Brain microvascular endothelial cell (primary cell): ENCODE measurements around the gene DISC1.
"Not testable (repeated sequence)": the region's sequence is repeated elsewhere in the genome, so short reads cannot be mapped to it uniquely, and the experiment has no call there.

Experiments used
- DNase-seq: peaks from one replicate; pipeline ENCODE4 v3.0.0-alpha.2; 2020
- H3K27ac ChIP-seq: fragments of 250-450 bp; sonication (Bioruptor Pico); 2 replicates; pipeline ENCODE4 v1.5.1; 2020; ENCODE audit warnings: mild to moderate bottlenecking, moderate library complexity
- H3K27me3 ChIP-seq: fragments of 250-450 bp; sonication (Bioruptor Pico); replicated peaks from 2 replicates; pipeline ENCODE4 v1.5.1; 2020; ENCODE audit warnings: mild to moderate bottlenecking
- H3K36me3 ChIP-seq: fragments of 250-450 bp; sonication (Bioruptor Pico); replicated peaks from 2 replicates; pipeline ENCODE4 v1.5.1; 2020; ENCODE audit warnings: mild to moderate bottlenecking
- H3K4me3 ChIP-seq: 2 replicates; pipeline ENCODE4 v1.5.1; 2011; ENCODE audit warnings: low read depth, mild to moderate bottlenecking, control low read depth, low read length, moderate library complexity
- in situ Hi-C: cut with HindIII; loops from 2 replicates; pipeline ENCODE4 v1.10.0; 2017; ENCODE audit warnings: low sequenced_read_pairs, low pct_ligation_motif_present
- TF ChIP-seq, protein P1 (sequence below): IDR thresholded peaks from 2 replicates; pipeline ENCODE4 v1.5.1; 2011; ENCODE audit warnings: low read depth, mild to moderate bottlenecking, moderate library complexity, low read length, control low read depth, inconsistent platforms; ENCODE audit errors: missing control alignments

DISC1 gene

DNA sequence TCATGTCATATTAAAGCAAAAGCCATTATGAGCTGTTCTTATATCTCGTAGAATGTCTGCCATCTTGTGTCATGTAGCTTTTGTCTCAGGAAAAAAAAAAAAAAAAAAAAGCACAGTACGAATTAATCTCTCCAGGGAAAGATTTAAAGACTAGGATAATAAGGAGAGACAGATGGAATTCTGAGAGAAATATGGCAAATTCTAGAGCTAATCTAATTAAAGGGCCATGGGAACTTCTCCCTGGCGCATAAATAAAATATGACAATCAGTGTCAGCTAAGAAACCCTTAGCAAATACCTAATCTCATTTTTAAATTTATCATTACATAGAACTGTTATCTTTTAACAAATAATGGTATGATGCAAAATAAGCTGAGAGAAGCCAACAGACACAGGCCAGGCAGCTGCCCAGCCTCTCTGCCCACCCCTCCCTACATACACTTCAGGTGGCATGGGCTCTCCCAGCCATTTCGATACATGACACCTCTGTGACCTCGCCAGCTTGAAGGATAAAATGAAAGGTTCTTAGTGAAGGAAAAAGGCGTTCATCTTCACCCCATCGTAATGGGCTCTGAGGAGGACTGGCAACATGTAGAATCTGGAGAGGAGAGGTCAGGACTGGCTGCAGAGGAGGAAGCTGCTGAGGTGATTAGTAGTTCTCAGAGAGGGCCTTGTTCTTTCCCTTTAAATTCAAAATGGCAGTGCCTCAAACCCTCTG is 39.8 kb downstream of the DISC1 start:
- Histone ChIP-seq H3K4me3 (no peak overlapping the region), H3K27me3 (no peaks in the 10 kb centered on the region), H3K27ac (no peak overlapping the region), H3K36me3 (no peaks in the 10 kb centered on the region)
- in situ Hi-C loops: no loop called here
- TF ChIP-seq, protein P1, sequence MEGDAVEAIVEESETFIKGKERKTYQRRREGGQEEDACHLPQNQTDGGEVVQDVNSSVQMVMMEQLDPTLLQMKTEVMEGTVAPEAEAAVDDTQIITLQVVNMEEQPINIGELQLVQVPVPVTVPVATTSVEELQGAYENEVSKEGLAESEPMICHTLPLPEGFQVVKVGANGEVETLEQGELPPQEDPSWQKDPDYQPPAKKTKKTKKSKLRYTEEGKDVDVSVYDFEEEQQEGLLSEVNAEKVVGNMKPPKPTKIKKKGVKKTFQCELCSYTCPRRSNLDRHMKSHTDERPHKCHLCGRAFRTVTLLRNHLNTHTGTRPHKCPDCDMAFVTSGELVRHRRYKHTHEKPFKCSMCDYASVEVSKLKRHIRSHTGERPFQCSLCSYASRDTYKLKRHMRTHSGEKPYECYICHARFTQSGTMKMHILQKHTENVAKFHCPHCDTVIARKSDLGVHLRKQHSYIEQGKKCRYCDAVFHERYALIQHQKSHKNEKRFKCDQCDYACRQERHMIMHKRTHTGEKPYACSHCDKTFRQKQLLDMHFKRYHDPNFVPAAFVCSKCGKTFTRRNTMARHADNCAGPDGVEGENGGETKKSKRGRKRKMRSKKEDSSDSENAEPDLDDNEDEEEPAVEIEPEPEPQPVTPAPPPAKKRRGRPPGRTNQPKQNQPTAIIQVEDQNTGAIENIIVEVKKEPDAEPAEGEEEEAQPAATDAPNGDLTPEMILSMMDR: no peak
- DNase-seq: no peak

DNA sequence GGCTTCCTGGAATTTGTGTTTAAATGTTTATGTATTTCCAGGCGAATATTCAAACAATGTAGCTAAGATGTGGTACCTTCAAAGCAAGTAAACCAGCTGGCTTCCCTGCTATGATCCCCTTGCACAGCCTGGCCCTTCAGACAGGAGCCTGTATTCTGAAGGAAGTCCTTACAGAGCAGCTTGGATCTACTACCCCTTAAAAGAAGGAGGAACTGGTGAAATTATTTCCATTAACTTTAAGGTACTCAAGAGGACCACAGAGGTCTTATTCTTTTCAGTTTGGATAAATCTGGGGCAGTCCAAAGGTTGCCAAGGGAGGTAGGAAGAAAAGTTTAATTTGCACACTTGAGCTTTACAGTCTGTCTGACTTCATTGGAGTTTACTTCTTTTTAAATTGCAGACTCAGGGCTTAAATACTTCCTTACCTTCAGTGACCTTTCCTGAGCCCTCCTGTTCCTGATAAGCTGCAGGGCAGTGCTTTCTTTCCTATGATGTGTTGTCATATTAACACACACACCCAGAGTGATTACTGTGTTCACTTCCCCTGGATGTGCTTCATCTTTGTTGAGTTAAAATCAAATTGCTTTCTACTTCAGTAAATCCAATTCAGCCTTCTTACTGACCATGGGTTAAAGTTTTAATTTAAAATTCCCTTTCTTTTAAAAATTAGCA is 40.5 kb downstream of the DISC1 start:
- Histone ChIP-seq H3K36me3 (no peaks in the 10 kb centered on the region), H3K27me3 (no peaks in the 10 kb centered on the region), H3K4me3 (no peak overlapping the region), H3K27ac (no peak overlapping the region)
- TF ChIP-seq, protein P1: no peak
- DNase-seq: no peak
- in situ Hi-C loops: no loop called here

DNA sequence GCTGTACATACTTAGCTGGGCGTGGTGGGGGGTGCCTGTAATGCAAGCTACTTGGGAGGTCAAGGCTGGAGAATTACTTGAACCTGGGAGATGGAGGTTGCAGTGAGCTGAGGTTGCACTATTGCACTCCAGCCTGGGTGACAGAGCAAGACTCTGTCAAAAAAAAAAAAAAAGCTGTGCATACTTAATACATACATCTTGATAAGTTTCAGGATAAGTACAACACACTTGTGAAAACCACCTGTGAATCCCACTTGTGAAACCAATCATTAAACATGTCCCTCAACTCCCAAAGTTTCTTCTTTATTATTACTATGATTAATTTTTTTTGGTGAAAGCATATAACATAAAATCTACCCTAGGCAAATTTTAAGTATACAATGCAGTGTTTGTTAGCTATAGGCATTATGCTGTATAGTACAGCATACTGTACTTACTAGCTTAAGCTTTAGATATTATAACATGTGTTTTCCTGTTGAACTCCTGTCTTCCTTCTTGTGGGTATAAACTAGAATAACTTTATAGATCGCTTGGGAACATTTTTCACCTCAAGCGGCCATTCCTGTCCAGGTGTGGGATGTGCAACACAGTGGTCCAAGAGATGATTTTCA is 41.4 kb downstream of the DISC1 start:
- Histone ChIP-seq H3K4me3 (no peak overlapping the region), H3K36me3 (no peaks in the 10 kb centered on the region), H3K27me3 (no peaks in the 10 kb centered on the region), H3K27ac (no peak overlapping the region)
- TF ChIP-seq, protein P1: no peak
- in situ Hi-C loops: no loop called here
- no peak for DNase-seq

DNA sequence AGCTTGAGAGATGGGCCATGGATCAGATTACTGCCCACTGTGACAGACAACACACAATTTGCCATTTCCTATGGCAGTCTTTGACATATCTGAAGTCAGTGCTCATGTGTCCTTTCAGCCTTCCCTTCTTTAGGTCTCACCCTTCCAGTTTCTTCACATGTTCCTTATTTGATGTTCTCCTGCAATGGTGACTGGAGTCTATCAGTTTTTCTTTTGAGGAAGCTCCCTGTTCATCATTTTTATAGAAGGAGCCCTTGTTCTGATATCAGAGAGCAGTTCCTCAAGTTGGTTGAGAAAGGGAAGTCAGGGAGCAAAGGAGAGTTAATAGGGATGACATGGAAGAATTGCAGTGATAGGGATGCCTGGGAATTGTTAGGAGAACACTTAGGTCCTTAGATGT is 42.2 kb downstream of the DISC1 start:
- TF ChIP-seq, protein P1: no peak
- Histone ChIP-seq H3K4me3 (no peak overlapping the region), H3K27ac (no peak overlapping the region), H3K36me3 (no peaks in the 10 kb centered on the region), H3K27me3 (no peaks in the 10 kb centered on the region)
- DNase-seq: no peak
- in situ Hi-C loops: no loop called here

DNA sequence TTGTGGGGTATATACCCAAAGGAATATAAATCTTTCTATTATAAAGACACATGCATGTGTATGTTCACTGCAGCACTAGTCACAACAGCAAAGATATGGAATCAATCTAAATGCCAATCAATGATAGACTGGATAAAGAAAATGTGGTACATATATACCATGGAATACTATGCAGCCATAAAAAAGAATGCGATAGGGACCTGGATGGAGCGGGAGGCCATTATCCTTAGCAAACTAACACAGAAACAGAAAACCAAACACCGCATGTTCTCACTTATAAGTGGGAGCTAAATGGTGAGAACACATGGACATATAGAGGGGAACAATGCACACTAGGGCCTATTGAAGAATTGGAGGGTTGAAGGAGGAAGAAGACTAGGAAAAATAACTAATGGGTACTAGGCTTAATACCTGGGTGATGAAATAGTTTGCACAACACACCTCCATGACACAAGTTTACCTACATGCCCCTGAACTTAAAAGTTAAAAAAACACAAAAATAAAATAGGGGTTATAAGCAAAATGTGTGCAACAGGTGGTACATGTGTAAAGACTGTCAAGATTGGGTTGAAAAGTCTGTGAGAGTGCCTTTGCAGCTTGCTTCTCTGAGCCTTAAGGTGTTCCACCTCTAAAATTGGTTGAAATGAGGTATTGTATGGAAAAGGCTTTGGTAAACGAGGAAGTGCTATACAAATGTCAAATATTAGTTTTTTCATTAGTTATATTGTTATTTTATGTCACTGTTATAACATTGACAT is 43.5 kb downstream of the DISC1 start:
- H3K27me3 ChIP-seq, H3K27ac ChIP-seq, H3K36me3 ChIP-seq, H3K4me3 ChIP-seq, DNase-seq, in situ Hi-C loops: not testable (repeated sequence)

DNA sequence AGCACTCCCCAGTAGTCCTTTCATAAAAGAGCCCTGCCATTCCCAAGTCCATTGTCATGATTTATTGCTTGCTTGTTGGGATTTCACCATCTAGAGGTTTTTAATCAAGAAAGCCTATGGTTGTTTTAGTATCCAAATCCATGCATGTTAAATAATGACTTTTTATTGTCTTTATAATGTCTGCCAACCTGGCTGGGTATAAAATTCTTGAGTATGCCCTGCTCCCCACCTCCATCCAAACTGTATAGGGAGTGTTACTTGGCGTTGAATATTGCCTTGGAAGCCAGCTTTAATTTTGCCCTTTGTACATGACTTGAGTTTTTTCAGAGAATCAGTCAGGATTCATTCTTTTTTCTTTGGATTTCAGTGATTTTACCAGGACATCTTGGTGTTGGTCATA is 44.2 kb downstream of the DISC1 start:
- Histone ChIP-seq H3K27me3 (no peaks in the 10 kb centered on the region), H3K27ac (no peak overlapping the region), H3K36me3 (no peaks in the 10 kb centered on the region), H3K4me3 (no peak overlapping the region)
- in situ Hi-C loops: no loop called here
- TF ChIP-seq, protein P1: no peak
- DNase-seq: no peak
